Adrenal gland (tissue), 5 donors: Measurements from ENCODE around the gene DEF6.

ENCODE experiments used
- POLR2A ChIP-seq, 2 donors: fragments of 450-650 bp; IDR thresholded peaks; one replicate each; pipeline ENCODE4 v1.6.1; 2017; ENCODE audit warnings: antibody characterized with exemption in 2 of 2, mild to moderate bottlenecking in 2 of 2, moderate library complexity in 1 of 2
- TF ChIP-seq, protein P1 (sequence below), 6 experiments: fragments of 450-650 bp in 4 of 6; fragments of 200-600 bp in 2 of 6; sonication (generic) in 1 of 6; IDR thresholded peaks; 1 replicate in 5 of 6; 2 replicates in 1 of 6; pipeline versions ENCODE4 v1.5.1 to v1.8.0; 2016 to 2021; ENCODE audit warnings: antibody characterized with exemption in 6 of 6, mild to moderate bottlenecking in 2 of 6, moderate library complexity in 1 of 6
- donor health status: DM: no; HTN: no; CAD: no.

GRCh38 chr6:35341557-35341956 lies 43.9 kb downstream of the DEF6 start:
- TF ChIP-seq, protein P1, sequence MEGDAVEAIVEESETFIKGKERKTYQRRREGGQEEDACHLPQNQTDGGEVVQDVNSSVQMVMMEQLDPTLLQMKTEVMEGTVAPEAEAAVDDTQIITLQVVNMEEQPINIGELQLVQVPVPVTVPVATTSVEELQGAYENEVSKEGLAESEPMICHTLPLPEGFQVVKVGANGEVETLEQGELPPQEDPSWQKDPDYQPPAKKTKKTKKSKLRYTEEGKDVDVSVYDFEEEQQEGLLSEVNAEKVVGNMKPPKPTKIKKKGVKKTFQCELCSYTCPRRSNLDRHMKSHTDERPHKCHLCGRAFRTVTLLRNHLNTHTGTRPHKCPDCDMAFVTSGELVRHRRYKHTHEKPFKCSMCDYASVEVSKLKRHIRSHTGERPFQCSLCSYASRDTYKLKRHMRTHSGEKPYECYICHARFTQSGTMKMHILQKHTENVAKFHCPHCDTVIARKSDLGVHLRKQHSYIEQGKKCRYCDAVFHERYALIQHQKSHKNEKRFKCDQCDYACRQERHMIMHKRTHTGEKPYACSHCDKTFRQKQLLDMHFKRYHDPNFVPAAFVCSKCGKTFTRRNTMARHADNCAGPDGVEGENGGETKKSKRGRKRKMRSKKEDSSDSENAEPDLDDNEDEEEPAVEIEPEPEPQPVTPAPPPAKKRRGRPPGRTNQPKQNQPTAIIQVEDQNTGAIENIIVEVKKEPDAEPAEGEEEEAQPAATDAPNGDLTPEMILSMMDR (IDR thresholded peaks at IDR 0.05), result no peak
- TF ChIP-seq POLR2A (IDR thresholded peaks at IDR 0.05), result no peak
